ENCODE measurements around the gene ZNF296. TPM values are rescaled to one million over a fixed set of nuclear protein-coding genes. Genes with fewer than 3 reads are reported as not detected.
A peak's percentile ranks its signal among the peaks of the same experiment; 100 is the strongest.

Gene ZNF296
- total and polyA plus RNA-seq, 2 experiments from 2014 or later = 13.4 to 16.5 TPM

DNA sequence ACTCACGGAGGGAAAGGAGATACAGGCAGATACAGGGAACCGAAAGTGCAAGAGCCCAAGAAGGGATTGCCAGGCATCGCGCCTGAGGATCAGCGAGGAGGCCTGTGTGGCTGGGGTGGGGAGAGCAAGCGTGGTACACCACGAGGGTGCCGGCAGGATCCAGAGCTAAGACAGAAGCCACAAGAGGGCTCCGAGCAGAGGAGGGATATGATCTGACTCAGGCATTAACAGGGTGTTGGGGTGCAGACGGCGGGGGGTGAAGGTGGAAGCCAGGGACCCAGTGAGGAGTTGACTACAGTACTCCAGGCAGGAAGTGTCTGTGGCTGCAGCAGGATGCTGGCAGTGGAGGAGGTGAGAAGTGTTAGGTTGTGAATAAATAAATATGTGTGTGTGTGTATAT is 11.3 kb upstream of the ZNF296 start:
- H3K27ac Mint-ChIP-seq = peak overlapping the region; percentile 29; the same call in 1 of the 2 replicates
- H3K27ac ChIP-seq (ENCODE audit: low read depth) = no peak overlapping the region
- H2AFZ ChIP-seq = no peak overlapping the region
- H4K20me1 ChIP-seq (replicated peaks; ENCODE audit: insufficient read depth) = peaks cover 10% of the 10 kb centered on the region; the same call in 1 of the 2 replicates
- no peak overlapping the region; the same call in 2 of the 3 replicates for H3K4me3 Mint-ChIP-seq
- no peaks in the 10 kb centered on the region for H3K36me3 ChIP-seq (ENCODE audit: insufficient read depth)
- peaks cover 46% of the 10 kb centered on the region for H3K36me3 Mint-ChIP-seq (ENCODE audit: low read depth)
- TF ChIP-seq STAT1 (IDR thresholded peaks at IDR 0.05; ENCODE audit: unreplicated experiment) (no peak), EZH2phosphoT487 (IDR thresholded peaks at IDR 0.05; ENCODE audit: unreplicated experiment) (no peak), JUNB (IDR thresholded peaks at IDR 0.05; ENCODE audit: unreplicated experiment) (no peak), POLR2AphosphoS5 (IDR thresholded peaks at IDR 0.05; ENCODE audit: low read depth) (no peak), ZNF331 (CRISPR knock-in tag; IDR thresholded peaks at IDR 0.05; ENCODE audit: low read depth) (no peak), EZH2 (IDR thresholded peaks at IDR 0.05; ENCODE audit: low read depth, unreplicated experiment) (no peak)
- TF ChIP-seq, protein P1, sequence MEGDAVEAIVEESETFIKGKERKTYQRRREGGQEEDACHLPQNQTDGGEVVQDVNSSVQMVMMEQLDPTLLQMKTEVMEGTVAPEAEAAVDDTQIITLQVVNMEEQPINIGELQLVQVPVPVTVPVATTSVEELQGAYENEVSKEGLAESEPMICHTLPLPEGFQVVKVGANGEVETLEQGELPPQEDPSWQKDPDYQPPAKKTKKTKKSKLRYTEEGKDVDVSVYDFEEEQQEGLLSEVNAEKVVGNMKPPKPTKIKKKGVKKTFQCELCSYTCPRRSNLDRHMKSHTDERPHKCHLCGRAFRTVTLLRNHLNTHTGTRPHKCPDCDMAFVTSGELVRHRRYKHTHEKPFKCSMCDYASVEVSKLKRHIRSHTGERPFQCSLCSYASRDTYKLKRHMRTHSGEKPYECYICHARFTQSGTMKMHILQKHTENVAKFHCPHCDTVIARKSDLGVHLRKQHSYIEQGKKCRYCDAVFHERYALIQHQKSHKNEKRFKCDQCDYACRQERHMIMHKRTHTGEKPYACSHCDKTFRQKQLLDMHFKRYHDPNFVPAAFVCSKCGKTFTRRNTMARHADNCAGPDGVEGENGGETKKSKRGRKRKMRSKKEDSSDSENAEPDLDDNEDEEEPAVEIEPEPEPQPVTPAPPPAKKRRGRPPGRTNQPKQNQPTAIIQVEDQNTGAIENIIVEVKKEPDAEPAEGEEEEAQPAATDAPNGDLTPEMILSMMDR (conservative IDR thresholded peaks at IDR 0.05; ENCODE audit: low read depth in 2 of 2) = no peak
- TF ChIP-seq, protein P2, sequence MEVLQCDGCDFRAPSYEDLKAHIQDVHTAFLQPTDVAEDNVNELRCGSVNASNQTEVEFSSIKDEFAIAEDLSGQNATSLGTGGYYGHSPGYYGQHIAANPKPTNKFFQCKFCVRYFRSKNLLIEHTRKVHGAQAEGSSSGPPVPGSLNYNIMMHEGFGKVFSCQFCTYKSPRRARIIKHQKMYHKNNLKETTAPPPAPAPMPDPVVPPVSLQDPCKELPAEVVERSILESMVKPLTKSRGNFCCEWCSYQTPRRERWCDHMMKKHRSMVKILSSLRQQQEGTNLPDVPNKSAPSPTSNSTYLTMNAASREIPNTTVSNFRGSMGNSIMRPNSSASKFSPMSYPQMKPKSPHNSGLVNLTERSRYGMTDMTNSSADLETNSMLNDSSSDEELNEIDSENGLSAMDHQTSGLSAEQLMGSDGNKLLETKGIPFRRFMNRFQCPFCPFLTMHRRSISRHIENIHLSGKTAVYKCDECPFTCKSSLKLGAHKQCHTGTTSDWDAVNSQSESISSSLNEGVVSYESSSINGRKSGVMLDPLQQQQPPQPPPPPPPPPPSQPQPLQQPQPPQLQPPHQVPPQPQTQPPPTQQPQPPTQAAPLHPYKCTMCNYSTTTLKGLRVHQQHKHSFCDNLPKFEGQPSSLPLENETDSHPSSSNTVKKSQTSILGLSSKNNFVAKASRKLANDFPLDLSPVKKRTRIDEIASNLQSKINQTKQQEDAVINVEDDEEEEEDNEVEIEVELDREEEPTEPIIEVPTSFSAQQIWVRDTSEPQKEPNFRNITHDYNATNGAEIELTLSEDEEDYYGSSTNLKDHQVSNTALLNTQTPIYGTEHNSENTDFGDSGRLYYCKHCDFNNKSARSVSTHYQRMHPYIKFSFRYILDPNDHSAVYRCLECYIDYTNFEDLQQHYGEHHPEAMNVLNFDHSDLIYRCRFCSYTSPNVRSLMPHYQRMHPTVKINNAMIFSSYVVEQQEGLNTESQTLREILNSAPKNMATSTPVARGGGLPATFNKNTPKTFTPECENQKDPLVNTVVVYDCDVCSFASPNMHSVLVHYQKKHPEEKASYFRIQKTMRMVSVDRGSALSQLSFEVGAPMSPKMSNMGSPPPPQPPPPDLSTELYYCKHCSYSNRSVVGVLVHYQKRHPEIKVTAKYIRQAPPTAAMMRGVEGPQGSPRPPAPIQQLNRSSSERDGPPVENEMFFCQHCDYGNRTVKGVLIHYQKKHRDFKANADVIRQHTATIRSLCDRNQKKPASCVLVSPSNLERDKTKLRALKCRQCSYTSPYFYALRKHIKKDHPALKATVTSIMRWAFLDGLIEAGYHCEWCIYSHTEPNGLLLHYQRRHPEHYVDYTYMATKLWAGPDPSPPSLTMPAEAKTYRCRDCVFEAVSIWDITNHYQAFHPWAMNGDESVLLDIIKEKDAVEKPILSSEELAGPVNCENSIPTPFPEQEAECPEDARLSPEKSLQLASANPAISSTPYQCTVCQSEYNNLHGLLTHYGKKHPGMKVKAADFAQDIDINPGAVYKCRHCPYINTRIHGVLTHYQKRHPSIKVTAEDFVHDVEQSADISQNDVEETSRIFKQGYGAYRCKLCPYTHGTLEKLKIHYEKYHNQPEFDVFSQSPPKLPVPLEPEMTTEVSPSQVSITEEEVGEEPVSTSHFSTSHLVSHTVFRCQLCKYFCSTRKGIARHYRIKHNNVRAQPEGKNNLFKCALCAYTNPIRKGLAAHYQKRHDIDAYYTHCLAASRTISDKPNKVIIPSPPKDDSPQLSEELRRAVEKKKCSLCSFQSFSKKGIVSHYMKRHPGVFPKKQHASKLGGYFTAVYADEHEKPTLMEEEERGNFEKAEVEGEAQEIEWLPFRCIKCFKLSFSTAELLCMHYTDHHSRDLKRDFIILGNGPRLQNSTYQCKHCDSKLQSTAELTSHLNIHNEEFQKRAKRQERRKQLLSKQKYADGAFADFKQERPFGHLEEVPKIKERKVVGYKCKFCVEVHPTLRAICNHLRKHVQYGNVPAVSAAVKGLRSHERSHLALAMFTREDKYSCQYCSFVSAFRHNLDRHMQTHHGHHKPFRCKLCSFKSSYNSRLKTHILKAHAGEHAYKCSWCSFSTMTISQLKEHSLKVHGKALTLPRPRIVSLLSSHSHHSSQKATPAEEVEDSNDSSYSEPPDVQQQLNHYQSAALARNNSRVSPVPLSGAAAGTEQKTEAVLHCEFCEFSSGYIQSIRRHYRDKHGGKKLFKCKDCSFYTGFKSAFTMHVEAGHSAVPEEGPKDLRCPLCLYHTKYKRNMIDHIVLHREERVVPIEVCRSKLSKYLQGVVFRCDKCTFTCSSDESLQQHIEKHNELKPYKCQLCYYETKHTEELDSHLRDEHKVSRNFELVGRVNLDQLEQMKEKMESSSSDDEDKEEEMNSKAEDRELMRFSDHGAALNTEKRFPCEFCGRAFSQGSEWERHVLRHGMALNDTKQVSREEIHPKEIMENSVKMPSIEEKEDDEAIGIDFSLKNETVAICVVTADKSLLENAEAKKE (CRISPR knock-in tag; IDR thresholded peaks at IDR 0.05) = no peak
- TF ChIP-seq, protein P3, sequence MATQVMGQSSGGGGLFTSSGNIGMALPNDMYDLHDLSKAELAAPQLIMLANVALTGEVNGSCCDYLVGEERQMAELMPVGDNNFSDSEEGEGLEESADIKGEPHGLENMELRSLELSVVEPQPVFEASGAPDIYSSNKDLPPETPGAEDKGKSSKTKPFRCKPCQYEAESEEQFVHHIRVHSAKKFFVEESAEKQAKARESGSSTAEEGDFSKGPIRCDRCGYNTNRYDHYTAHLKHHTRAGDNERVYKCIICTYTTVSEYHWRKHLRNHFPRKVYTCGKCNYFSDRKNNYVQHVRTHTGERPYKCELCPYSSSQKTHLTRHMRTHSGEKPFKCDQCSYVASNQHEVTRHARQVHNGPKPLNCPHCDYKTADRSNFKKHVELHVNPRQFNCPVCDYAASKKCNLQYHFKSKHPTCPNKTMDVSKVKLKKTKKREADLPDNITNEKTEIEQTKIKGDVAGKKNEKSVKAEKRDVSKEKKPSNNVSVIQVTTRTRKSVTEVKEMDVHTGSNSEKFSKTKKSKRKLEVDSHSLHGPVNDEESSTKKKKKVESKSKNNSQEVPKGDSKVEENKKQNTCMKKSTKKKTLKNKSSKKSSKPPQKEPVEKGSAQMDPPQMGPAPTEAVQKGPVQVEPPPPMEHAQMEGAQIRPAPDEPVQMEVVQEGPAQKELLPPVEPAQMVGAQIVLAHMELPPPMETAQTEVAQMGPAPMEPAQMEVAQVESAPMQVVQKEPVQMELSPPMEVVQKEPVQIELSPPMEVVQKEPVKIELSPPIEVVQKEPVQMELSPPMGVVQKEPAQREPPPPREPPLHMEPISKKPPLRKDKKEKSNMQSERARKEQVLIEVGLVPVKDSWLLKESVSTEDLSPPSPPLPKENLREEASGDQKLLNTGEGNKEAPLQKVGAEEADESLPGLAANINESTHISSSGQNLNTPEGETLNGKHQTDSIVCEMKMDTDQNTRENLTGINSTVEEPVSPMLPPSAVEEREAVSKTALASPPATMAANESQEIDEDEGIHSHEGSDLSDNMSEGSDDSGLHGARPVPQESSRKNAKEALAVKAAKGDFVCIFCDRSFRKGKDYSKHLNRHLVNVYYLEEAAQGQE (IDR thresholded peaks at IDR 0.05; ENCODE audit: unreplicated experiment) = no peak
- peaks cover 50% of the 10 kb centered on the region for H3K79me2 ChIP-seq (replicated peaks; ENCODE audit: insufficient read depth)
- no peaks in the 10 kb centered on the region for H3K27me3 ChIP-seq (ENCODE audit: insufficient read depth)
- H3K4me2 ChIP-seq = no peak overlapping the region
- ATAC-seq = no peak
- H3K9me3 Mint-ChIP-seq = no peaks in the 10 kb centered on the region
- H3K9me2 ChIP-seq (ENCODE audit: insufficient read depth) = no peaks in the 10 kb centered on the region
- peaks cover 18% of the 10 kb centered on the region for H3F3A ChIP-seq (replicated peaks; ENCODE audit: low read depth)
- peaks cover 17% of the 10 kb centered on the region for H3K4me1 Mint-ChIP-seq
- no peak overlapping the region for H3K4me3 ChIP-seq
- no peak for DNase-seq (ENCODE audit: low spot score)
- H3K27me3 Mint-ChIP-seq (ENCODE audit: insufficient read depth, low read depth, poor library complexity) = peaks cover 19% of the 10 kb centered on the region
- peaks cover 14% of the 10 kb centered on the region for H3K4me1 ChIP-seq (ENCODE audit: insufficient read depth)

Data from GM23338 (cell line).